ENCODE measurements around the gene ZNF778. TPM values are rescaled to one million over a fixed set of nuclear protein-coding genes. Genes with fewer than 3 reads are reported as not detected.

Gene ZNF778
- total RNA-seq, 1 experiment from 2014 or later, result 19.5 TPM

DNA sequence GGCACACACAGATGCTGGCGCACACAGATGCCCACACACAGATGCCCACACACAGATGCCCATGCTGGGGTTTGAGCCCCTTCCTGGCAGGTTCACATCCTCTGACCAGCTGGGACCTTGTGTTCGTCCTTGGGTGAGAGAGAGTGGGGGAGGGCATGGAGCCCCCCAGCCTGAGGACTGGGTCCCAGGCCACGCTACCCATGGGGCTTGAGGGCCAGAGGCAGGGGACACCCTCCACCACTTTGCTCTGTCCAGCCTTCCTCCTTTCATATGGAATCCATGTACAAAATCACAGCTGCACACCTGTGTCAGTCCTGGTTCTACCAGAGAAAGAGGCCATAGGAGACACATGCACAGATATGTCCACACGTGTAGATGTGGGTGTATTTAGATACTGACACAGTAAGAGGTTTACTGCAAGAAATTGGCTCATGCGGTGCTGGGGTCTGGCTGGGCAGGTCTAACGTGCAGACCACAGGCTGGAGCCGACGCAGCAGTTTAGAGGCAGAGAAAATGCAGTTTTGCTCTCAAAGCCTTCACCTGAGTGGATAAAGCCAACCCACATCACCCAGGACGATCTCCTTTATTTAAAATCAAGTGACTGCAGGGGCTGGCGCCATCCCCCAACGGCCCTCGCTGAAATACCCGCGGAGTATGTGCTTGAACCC lies 28.0 kb upstream of the ZNF778 start:
- no peak overlapping the region for H2AFZ ChIP-seq (ENCODE audit: low read depth, low read length, poor library complexity, severe bottlenecking)
- H3K4me3 ChIP-seq (replicated peaks in 1 of 2; ENCODE audit: low read depth in 1 of 2, low read length in 2 of 2), result no peak overlapping the region
- ATAC-seq (no peak), DNase-seq (ENCODE audit: low read depth, low spot score) (no peak)
- H3K9me3 ChIP-seq (ENCODE audit: control insufficient read depth in 1 of 2, insufficient read depth in 1 of 2, low read depth in 1 of 2, low read length in 2 of 2), result no peaks in the 10 kb centered on the region
- H3K27ac ChIP-seq (ENCODE audit: low read depth, low read length), result no peak overlapping the region
- TF ChIP-seq POLR2AphosphoS5 (IDR thresholded peaks at IDR 0.05; ENCODE audit: low read depth, low read length), result no peak
- TF ChIP-seq TCF7L2 (IDR thresholded peaks at IDR 0.05; ENCODE audit: borderline replicate concordance, extremely low read depth, insufficient read depth, insufficient read length), result no peak
- TF ChIP-seq ZNF274 (IDR thresholded peaks at IDR 0.05; ENCODE audit: low read depth, low read length), result no peak
- H3K9me2 ChIP-seq (ENCODE audit: insufficient read depth), result no peaks in the 10 kb centered on the region
- CTCF ChIA-PET, result interaction anchor here (0.8 kb wide), 1 partner anchor 452 kb away, joined by 3 read pairs; no protein-coding TSS in a partner anchor
- H3K9ac ChIP-seq (ENCODE audit: low read length), result no peak overlapping the region
- H3K36me3 ChIP-seq (ENCODE audit: control insufficient read depth in 1 of 2, insufficient read depth in 2 of 2, low read length in 2 of 2), result no peaks in the 10 kb centered on the region
- RAD21 ChIA-PET (ENCODE audit: low non-redundant PET in 1 of 2, low total read pairs in 2 of 2, uncharacterized antibody in 2 of 2, unreplicated experiment in 2 of 2), result no interaction called here
- intact Hi-C loops (cut with micrococcal nuclease), result no loop called here
- H4K20me1 ChIP-seq (ENCODE audit: insufficient read depth), result no peaks in the 10 kb centered on the region
- no peak overlapping the region for H3K4me2 ChIP-seq (ENCODE audit: low read length)
- peaks cover 0 to 27% of the 10 kb centered on the region in 2 experiments; a peak in 2 of 4 replicates for H3K4me1 ChIP-seq (ENCODE audit: control insufficient read depth in 1 of 2, insufficient read depth in 2 of 2, low read length in 2 of 2)
- POLR2A ChIA-PET, result no interaction called here
- no peaks in the 10 kb centered on the region for H3K27me3 ChIP-seq (ENCODE audit: insufficient read depth, low read length)
- H3K79me2 ChIP-seq (ENCODE audit: insufficient read depth, low read length), result no peaks in the 10 kb centered on the region
- BruUV-seq (replicated peaks), result no TSS peak

DNA sequence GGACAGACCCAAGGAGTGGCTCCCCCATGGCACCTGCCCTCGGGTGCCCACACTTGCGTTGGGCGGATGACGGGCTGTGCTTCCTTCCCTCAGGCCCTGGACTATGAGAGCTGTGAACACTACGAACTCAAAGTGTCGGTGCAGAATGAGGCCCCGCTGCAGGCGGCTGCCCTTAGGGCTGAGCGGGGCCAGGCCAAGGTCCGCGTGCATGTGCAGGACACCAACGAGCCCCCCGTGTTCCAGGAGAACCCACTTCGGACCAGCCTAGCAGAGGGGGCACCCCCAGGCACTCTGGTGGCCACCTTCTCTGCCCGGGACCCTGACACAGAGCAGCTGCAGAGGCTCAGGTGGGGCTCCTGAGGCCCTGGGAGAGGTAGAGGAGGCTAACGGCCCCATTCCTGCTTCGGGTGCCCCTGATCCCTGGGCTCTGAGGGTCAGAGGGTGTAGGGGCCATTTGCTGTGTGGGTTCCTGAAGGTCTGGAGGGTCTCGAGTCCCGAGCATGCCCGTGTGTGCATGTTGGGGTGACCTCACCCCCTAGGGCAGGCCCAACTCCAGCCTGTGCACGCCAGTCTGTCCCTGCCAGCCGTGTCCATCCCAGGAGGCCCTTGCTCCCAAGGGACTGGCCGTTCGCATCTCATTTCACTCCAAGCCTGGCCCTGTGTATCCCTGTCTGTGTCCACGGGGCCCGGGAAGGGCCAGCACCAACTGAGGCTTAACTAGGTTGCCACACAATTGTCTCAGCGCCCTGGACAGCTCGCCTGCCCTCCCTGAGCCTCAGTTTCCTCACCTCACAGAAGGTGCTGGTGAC lies 27.1 kb upstream of the ZNF778 start:
- ChIA-PET RAD21 (ENCODE audit: low non-redundant PET in 1 of 2, low total read pairs in 2 of 2, uncharacterized antibody in 2 of 2, unreplicated experiment in 2 of 2) (no interaction called here), CTCF (no interaction called here), POLR2A (no interaction called here)
- Histone ChIP-seq H4K20me1 (ENCODE audit: insufficient read depth) (no peaks in the 10 kb centered on the region), H3K9me3 (ENCODE audit: control insufficient read depth in 1 of 2, insufficient read depth in 1 of 2, low read depth in 1 of 2, low read length in 2 of 2) (no peaks in the 10 kb centered on the region), H3K4me2 (ENCODE audit: low read length) (no peak overlapping the region), H3K9me2 (ENCODE audit: insufficient read depth) (no peaks in the 10 kb centered on the region), H3K27ac (ENCODE audit: low read depth, low read length) (no peak overlapping the region; the same call in 1 of the 2 replicates), H2AFZ (ENCODE audit: low read depth, low read length, poor library complexity, severe bottlenecking) (no peak overlapping the region), H3K27me3 (ENCODE audit: insufficient read depth, low read length) (no peaks in the 10 kb centered on the region), H3K4me1 (ENCODE audit: control insufficient read depth in 1 of 2, insufficient read depth in 2 of 2, low read length in 2 of 2) (peaks cover 0 to 27% of the 10 kb centered on the region in 2 experiments; a peak in 2 of 4 replicates), H3K9ac (ENCODE audit: low read length) (no peak overlapping the region), H3K79me2 (ENCODE audit: insufficient read depth, low read length) (no peaks in the 10 kb centered on the region), H3K4me3 (replicated peaks in 1 of 2; ENCODE audit: low read depth in 1 of 2, low read length in 2 of 2) (no peak overlapping the region), H3K36me3 (ENCODE audit: control insufficient read depth in 1 of 2, insufficient read depth in 2 of 2, low read length in 2 of 2) (no peaks in the 10 kb centered on the region)
- no TSS peak for BruUV-seq (replicated peaks)
- no peak for ATAC-seq
- intact Hi-C loops (cut with micrococcal nuclease), result no loop called here
- DNase-seq (ENCODE audit: low read depth, low spot score), result no peak
- TF ChIP-seq CEBPB (IDR thresholded peaks at IDR 0.05; ENCODE audit: low read depth) (no peak), TCF7L2 (IDR thresholded peaks at IDR 0.05; ENCODE audit: borderline replicate concordance, extremely low read depth, insufficient read depth, insufficient read length) (no peak), SIN3A (IDR thresholded peaks at IDR 0.05; ENCODE audit: low read depth) (no peak), ZFX (IDR thresholded peaks at IDR 0.05) (no peak), CBX3 (IDR thresholded peaks at IDR 0.05; ENCODE audit: low read depth) (no peak), ELF1 (IDR thresholded peaks at IDR 0.05; ENCODE audit: borderline replicate concordance, low read depth) (no peak), RAD21 (IDR thresholded peaks at IDR 0.05; ENCODE audit: low read depth) (no peak), EZH2 (IDR thresholded peaks at IDR 0.05) (no peak), JUND (IDR thresholded peaks at IDR 0.05) (no peak), EZH2phosphoT487 (IDR thresholded peaks at IDR 0.05; ENCODE audit: borderline replicate concordance) (no peak), SP1 (IDR thresholded peaks at IDR 0.05; ENCODE audit: low read depth) (no peak), ZNF274 (IDR thresholded peaks at IDR 0.05; ENCODE audit: low read depth, low read length) (no peak), POLR2AphosphoS5 (IDR thresholded peaks at IDR 0.05; ENCODE audit: low read depth, low read length) (no peak)
- TF ChIP-seq, protein P1, sequence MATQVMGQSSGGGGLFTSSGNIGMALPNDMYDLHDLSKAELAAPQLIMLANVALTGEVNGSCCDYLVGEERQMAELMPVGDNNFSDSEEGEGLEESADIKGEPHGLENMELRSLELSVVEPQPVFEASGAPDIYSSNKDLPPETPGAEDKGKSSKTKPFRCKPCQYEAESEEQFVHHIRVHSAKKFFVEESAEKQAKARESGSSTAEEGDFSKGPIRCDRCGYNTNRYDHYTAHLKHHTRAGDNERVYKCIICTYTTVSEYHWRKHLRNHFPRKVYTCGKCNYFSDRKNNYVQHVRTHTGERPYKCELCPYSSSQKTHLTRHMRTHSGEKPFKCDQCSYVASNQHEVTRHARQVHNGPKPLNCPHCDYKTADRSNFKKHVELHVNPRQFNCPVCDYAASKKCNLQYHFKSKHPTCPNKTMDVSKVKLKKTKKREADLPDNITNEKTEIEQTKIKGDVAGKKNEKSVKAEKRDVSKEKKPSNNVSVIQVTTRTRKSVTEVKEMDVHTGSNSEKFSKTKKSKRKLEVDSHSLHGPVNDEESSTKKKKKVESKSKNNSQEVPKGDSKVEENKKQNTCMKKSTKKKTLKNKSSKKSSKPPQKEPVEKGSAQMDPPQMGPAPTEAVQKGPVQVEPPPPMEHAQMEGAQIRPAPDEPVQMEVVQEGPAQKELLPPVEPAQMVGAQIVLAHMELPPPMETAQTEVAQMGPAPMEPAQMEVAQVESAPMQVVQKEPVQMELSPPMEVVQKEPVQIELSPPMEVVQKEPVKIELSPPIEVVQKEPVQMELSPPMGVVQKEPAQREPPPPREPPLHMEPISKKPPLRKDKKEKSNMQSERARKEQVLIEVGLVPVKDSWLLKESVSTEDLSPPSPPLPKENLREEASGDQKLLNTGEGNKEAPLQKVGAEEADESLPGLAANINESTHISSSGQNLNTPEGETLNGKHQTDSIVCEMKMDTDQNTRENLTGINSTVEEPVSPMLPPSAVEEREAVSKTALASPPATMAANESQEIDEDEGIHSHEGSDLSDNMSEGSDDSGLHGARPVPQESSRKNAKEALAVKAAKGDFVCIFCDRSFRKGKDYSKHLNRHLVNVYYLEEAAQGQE (IDR thresholded peaks at IDR 0.05; ENCODE audit: low read depth), result no peak
- TF ChIP-seq, protein P2, sequence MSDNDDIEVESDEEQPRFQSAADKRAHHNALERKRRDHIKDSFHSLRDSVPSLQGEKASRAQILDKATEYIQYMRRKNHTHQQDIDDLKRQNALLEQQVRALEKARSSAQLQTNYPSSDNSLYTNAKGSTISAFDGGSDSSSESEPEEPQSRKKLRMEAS (IDR thresholded peaks at IDR 0.05), result no peak
